ENCODE results near the gene GRB10. TPM values are rescaled to one million over a fixed set of nuclear protein-coding genes. Genes with fewer than 3 reads are reported as not detected.

The GRB10 gene
- total RNA-seq, 4 donors from 2014 or later, result 33.9 to 72.6 (median 41.8) TPM

GRCh38 chr7:50655020-50655419, 127.7 kb downstream of the GRB10 start:
- Histone ChIP-seq H3K36me3 (no peaks in the 10 kb centered on the region), H3K4me3 (no peak overlapping the region), H3K9me3 (no peaks in the 10 kb centered on the region), H3K27ac (peak overlapping the region; percentile 87 to 95), H3K4me1 (peaks cover 21 to 26% of the 10 kb centered on the region in 2 donors), H3K27me3 (no peaks in the 10 kb centered on the region)
- intact Hi-C loops (cut with DNase I; ENCODE audit: low total_unique reads), result loop anchor here (10.0 kb wide), 1 partner anchor 150 kb away; no protein-coding TSS in a partner anchor
- TF ChIP-seq, protein P1, sequence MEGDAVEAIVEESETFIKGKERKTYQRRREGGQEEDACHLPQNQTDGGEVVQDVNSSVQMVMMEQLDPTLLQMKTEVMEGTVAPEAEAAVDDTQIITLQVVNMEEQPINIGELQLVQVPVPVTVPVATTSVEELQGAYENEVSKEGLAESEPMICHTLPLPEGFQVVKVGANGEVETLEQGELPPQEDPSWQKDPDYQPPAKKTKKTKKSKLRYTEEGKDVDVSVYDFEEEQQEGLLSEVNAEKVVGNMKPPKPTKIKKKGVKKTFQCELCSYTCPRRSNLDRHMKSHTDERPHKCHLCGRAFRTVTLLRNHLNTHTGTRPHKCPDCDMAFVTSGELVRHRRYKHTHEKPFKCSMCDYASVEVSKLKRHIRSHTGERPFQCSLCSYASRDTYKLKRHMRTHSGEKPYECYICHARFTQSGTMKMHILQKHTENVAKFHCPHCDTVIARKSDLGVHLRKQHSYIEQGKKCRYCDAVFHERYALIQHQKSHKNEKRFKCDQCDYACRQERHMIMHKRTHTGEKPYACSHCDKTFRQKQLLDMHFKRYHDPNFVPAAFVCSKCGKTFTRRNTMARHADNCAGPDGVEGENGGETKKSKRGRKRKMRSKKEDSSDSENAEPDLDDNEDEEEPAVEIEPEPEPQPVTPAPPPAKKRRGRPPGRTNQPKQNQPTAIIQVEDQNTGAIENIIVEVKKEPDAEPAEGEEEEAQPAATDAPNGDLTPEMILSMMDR (IDR thresholded peaks at IDR 0.05), result no peak
- TF ChIP-seq POLR2A (IDR thresholded peaks at IDR 0.05), result no peak
- no peak for DNase-seq

GRCh38 chr7:50653981-50654425, 128.7 kb downstream of the GRB10 start:
- no peaks in the 10 kb centered on the region for H3K27me3 ChIP-seq
- H3K4me1 ChIP-seq, result peaks cover 21 to 26% of the 10 kb centered on the region in 2 donors
- H3K4me3 ChIP-seq, result no peak overlapping the region
- H3K27ac ChIP-seq, result peak overlapping the region; percentile 87 to 95
- no peaks in the 10 kb centered on the region for H3K9me3 ChIP-seq
- H3K36me3 ChIP-seq, result no peaks in the 10 kb centered on the region
- DNase-seq, result peak; percentile 74 to 90
- peak; percentile 14 to 20 for TF ChIP-seq POLR2A (IDR thresholded peaks at IDR 0.05)
- TF ChIP-seq, protein P1 (IDR thresholded peaks at IDR 0.05), result no peak
- intact Hi-C loops (cut with DNase I; ENCODE audit: low total_unique reads), result loop anchor here (10.0 kb wide), 1 partner anchor 149 kb away; no protein-coding TSS in a partner anchor

GRCh38 chr7:50653126-50653864, 129.4 kb downstream of the GRB10 start:
- intact Hi-C loops (cut with DNase I; ENCODE audit: low total_unique reads), result loop anchor here (10.0 kb wide), 1 partner anchor 148 kb away; no protein-coding TSS in a partner anchor
- Histone ChIP-seq H3K4me3 (no peak overlapping the region), H3K9me3 (no peaks in the 10 kb centered on the region), H3K27ac (peak overlapping the region; percentile 87 to 95), H3K4me1 (peaks cover 20 to 26% of the 10 kb centered on the region in 2 donors), H3K36me3 (no peaks in the 10 kb centered on the region), H3K27me3 (no peaks in the 10 kb centered on the region)
- DNase-seq, result peak; percentile 69 to 80
- TF ChIP-seq, protein P1 (IDR thresholded peaks at IDR 0.05), result no peak
- no peak for TF ChIP-seq POLR2A (IDR thresholded peaks at IDR 0.05)

- peak overlapping the region; percentile 87 to 95 for H3K27ac ChIP-seq
- no peak overlapping the region for H3K4me3 ChIP-seq
- intact Hi-C loops (cut with DNase I; ENCODE audit: low total_unique reads), result loop anchor here (10.0 kb wide), 1 partner anchor 148 kb away; no protein-coding TSS in a partner anchor
- H3K27me3 ChIP-seq, result no peaks in the 10 kb centered on the region
- no peak for DNase-seq
- H3K4me1 ChIP-seq, result peaks cover 17 to 26% of the 10 kb centered on the region in 2 donors
- H3K36me3 ChIP-seq, result no peaks in the 10 kb centered on the region
- H3K9me3 ChIP-seq, result no peaks in the 10 kb centered on the region
- TF ChIP-seq, protein P1 (IDR thresholded peaks at IDR 0.05), result no peak
- TF ChIP-seq POLR2A (IDR thresholded peaks at IDR 0.05), result no peak
These were observed 130.1 kb downstream of the GRB10 start for GRCh38 chr7:50652400-50653125.

Data from uterus (tissue), 4 donors.